OCI-LY1 (cell line): Measurements from ENCODE around the gene TNFSF9.

Experiments used
- EZH2 ChIP-seq: fragments of 200-600 bp; sonication (generic), shearing (Covaris generic); IDR thresholded peaks from 2 replicates; pipeline ENCODE4 v1.8.0; 2017; ENCODE audit warnings: borderline replicate concordance, mixed run types, mild to moderate bottlenecking, antibody characterized with exemption, low read length, moderate library complexity, mixed read lengths
- TF ChIP-seq, protein P1 (sequence below): fragments of 200-600 bp; sonication (generic), shearing (Covaris generic); IDR thresholded peaks from 2 replicates; pipeline ENCODE4 v1.5.1; 2017; ENCODE audit warnings: mild to moderate bottlenecking, antibody characterized with exemption, low read length, moderate library complexity, mixed read lengths

DNA sequence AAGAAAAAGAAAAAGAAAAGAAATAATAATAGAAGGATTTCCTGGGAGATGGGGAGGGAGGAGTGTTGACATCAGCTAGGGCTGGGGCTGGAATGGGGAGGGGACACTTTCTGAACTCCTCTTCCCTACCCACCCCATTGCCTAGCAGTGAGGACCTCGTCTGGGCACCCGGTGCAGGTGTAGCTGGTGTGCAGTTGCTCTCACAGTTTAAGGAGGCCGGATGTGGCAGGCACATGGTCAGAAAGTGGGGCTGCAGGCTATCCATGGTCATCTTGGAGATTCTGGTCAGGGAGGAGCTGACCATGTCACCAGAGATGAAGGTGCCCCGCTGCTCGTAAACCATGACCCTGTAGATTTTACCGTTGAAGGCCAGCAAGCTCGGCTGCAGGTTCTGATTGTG lies 20.2 kb upstream of the TNFSF9 start:
- TF ChIP-seq, protein P1, sequence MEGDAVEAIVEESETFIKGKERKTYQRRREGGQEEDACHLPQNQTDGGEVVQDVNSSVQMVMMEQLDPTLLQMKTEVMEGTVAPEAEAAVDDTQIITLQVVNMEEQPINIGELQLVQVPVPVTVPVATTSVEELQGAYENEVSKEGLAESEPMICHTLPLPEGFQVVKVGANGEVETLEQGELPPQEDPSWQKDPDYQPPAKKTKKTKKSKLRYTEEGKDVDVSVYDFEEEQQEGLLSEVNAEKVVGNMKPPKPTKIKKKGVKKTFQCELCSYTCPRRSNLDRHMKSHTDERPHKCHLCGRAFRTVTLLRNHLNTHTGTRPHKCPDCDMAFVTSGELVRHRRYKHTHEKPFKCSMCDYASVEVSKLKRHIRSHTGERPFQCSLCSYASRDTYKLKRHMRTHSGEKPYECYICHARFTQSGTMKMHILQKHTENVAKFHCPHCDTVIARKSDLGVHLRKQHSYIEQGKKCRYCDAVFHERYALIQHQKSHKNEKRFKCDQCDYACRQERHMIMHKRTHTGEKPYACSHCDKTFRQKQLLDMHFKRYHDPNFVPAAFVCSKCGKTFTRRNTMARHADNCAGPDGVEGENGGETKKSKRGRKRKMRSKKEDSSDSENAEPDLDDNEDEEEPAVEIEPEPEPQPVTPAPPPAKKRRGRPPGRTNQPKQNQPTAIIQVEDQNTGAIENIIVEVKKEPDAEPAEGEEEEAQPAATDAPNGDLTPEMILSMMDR, result no peak; the same call in 1 of the 2 replicates
- TF ChIP-seq EZH2, result no peak
